Keratinocyte (primary cell): ENCODE results near the gene VMP1. TPM values are rescaled to one million over a fixed set of nuclear protein-coding genes. Genes with fewer than 3 reads are reported as not detected.

ENCODE experiments used
- DNase-seq: peaks from one replicate; pipeline ENCODE4 v3.0.0-alpha.2; 2011; ENCODE audit warnings: low read depth, missing footprints, low spot score
- FAIRE-seq: peaks from 2 replicates; lab custom pipeline; 2011; peaks lifted over from hg19 to GRCh38; lab: Jason Lieb, UNC
- H2AFZ ChIP-seq: 2 replicates; pipeline ENCODE4 v1.6.0; 2012; ENCODE audit warnings: low read length, control low read depth, inconsistent platforms; ENCODE audit not compliant: control insufficient read depth
- H3K27ac ChIP-seq: 2 replicates; pipeline ENCODE4 v1.5.1; 2011; ENCODE audit warnings: low read length; ENCODE audit not compliant: control insufficient read depth, insufficient read depth
- H3K27me3 ChIP-seq: 3 replicates; pipeline ENCODE4 v1.6.0; 2011; ENCODE audit warnings: low read length; ENCODE audit not compliant: control insufficient read depth, insufficient read depth; ENCODE audit errors: extremely low read depth
- H3K36me3 ChIP-seq, 2 experiments: 2 replicates in 1 of 2; 3 replicates in 1 of 2; pipeline ENCODE4 v1.5.1; 2011; ENCODE audit warnings: low read length in 2 of 2, mild to moderate bottlenecking in 1 of 2; ENCODE audit not compliant: control insufficient read depth in 2 of 2, insufficient read depth in 2 of 2; ENCODE audit errors: extremely low read depth in 1 of 2
- H3K4me1 ChIP-seq: 3 replicates; pipeline ENCODE4 v1.5.1; 2011; ENCODE audit warnings: low read length; ENCODE audit not compliant: control insufficient read depth, insufficient read depth; ENCODE audit errors: extremely low read depth
- H3K4me2 ChIP-seq: 3 replicates; pipeline ENCODE4 v1.6.0; 2011; ENCODE audit warnings: low read depth, low read length; ENCODE audit not compliant: control insufficient read depth, insufficient read depth; ENCODE audit errors: extremely low read depth
- H3K4me3 ChIP-seq, 3 experiments: fragments of 200-600 bp in 1 of 3; sonication (generic) in 1 of 3; 2 replicates in 2 of 3; 3 replicates in 1 of 3; pipeline ENCODE4 v1.5.1; 2011 to 2016; ENCODE audit warnings: low read length in 3 of 3, mild to moderate bottlenecking in 3 of 3, control low read depth in 2 of 3, inconsistent platforms in 1 of 3, low read depth in 1 of 3, mixed read lengths in 1 of 3, mixed run types in 1 of 3, moderate library complexity in 1 of 3; ENCODE audit not compliant: control insufficient read depth in 2 of 3, insufficient read depth in 2 of 3; ENCODE audit errors: extremely low read depth in 1 of 3
- H3K79me2 ChIP-seq: 2 replicates; pipeline ENCODE4 v1.6.0; 2012; ENCODE audit warnings: low read length; ENCODE audit not compliant: control insufficient read depth, insufficient read depth
- H3K9ac ChIP-seq: 3 replicates; pipeline ENCODE4 v1.6.0; 2011; ENCODE audit warnings: low read length; ENCODE audit not compliant: control insufficient read depth, insufficient read depth; ENCODE audit errors: extremely low read depth
- H3K9me1 ChIP-seq: 3 replicates; pipeline ENCODE4 v1.6.0; 2011; ENCODE audit warnings: low read length; ENCODE audit not compliant: control insufficient read depth, insufficient read depth; ENCODE audit errors: extremely low read depth
- H3K9me3 ChIP-seq: 2 replicates; pipeline ENCODE4 v1.5.1; 2012; ENCODE audit warnings: low read depth, low read length; ENCODE audit not compliant: control insufficient read depth
- H4K20me1 ChIP-seq: 3 replicates; pipeline ENCODE4 v1.6.0; 2011; ENCODE audit warnings: low read length; ENCODE audit not compliant: control insufficient read depth, insufficient read depth; ENCODE audit errors: extremely low read depth
- CTCF ChIP-seq, 3 experiments: IDR thresholded peaks in 1 of 3; conservative IDR thresholded peaks in 1 of 3; optimal IDR thresholded peaks in 1 of 3; 2 replicates in 2 of 3; 3 replicates in 1 of 3; pipeline versions ENCODE3 to v1.5.1; 2011; ENCODE audit warnings: low read length in 3 of 3, mild to moderate bottlenecking in 3 of 3, moderate library complexity in 2 of 3, control low read depth in 1 of 3, inconsistent platforms in 1 of 3; ENCODE audit not compliant: insufficient read depth in 2 of 3; ENCODE audit errors: extremely low read depth in 1 of 3
- EZH2 ChIP-seq: IDR thresholded peaks from one replicate; pipeline ENCODE4 v1.6.1; 2012; ENCODE audit warnings: inconsistent platforms, mild to moderate bottlenecking, low read length, moderate library complexity
- dilution Hi-C: fragments of 300-500 bp; cut with MboI; formaldehyde crosslinking; loops from one replicate; pipeline ENCODE4 v1.7.0; 2020; ENCODE audit warnings: low sequenced_read_pairs; ENCODE audit not compliant: extremely low pct_ligation_motif_present
- polyA plus RNA-seq, 5 experiments: library from polyadenylated mRNA; depleted of rRNA in 3 of 5; stranded (reverse) in 3 of 5; stranded (forward) in 1 of 5; unstranded in 1 of 5; fragments of >200 nt; gene quantifications; 1 replicate in 1 of 5; 2 replicates in 3 of 5; 3 replicates in 1 of 5; pipeline versions ENCODE4 v1.2.1 to v1.2.3, GENCODE V29; 2011 to 2012; ENCODE audit warnings: missing spikeins in 2 of 5, low read depth in 1 of 5, low replicate concordance in 1 of 5

Gene VMP1
- polyA plus RNA-seq, 1 donor (not counting 4 experiments of a cell fraction or from before 2014, with no cell fraction given) = 303 TPM

- Histone ChIP-seq H3K4me2 (peak overlapping the region; percentile 91), H3K36me3 (no peaks in the 10 kb centered on the region), H3K9me1 (no peaks in the 10 kb centered on the region), H3K4me3 (peak overlapping the region; percentile 4 to 67 (median 51)), H4K20me1 (no peaks in the 10 kb centered on the region), H3K27ac (peak overlapping the region; percentile 95), H3K9ac (peak overlapping the region; percentile 77), H3K79me2 (peaks cover 11% of the 10 kb centered on the region), H3K4me1 (peaks cover 53% of the 10 kb centered on the region), H2AFZ (no peak overlapping the region), H3K9me3 (no peaks in the 10 kb centered on the region), H3K27me3 (no peaks in the 10 kb centered on the region)
- dilution Hi-C loops = no loop called here
- TF ChIP-seq CTCF (optimal IDR thresholded peaks at IDR 0.05 in 1 of 3, IDR thresholded peaks at IDR 0.05 in 1 of 3, conservative IDR thresholded peaks at IDR 0.05 in 1 of 3; ENCODE audit: extremely low read depth in 1 of 3, insufficient read depth in 2 of 3, low read length in 3 of 3) (no peak), EZH2 (no peak)
- peak; percentile 90 for FAIRE-seq
- peak; percentile 84 for DNase-seq
These were observed 122.0 kb downstream of the VMP1 start for GRCh38 chr17:59829217-59830006.

DNA sequence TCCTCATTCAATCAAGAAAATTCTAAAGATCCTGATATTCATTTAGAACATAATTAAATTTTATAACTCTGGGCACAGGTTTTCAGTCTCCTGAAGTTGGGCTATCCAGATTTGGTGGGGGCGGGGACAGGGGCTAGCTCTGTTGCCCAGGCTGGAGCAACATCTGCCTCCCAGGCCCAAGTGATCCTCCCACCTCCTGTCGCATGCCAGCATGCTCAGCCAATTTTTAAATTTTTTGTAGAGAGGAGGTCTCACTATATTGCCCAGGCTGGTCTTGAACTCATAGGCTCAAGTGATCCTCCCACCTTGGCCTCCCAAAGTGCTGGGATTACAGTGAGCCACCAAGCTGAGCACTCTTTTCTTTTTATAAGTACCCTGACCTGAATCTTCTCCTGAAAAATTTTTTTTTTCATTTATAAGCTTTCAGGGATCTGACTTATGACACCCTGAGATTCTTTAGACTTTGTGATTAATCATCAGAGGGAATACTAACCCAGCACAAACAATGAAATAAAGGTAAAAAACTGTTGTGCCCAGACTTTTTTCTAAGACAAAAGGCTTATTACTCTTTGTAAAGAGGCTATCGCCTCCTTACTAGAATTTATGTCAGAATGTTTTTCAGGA, 122.7 kb downstream of the VMP1 start:
- H3K36me3 ChIP-seq = no peaks in the 10 kb centered on the region
- H3K9me3 ChIP-seq = no peaks in the 10 kb centered on the region
- no peaks in the 10 kb centered on the region for H3K9me1 ChIP-seq
- peaks cover 51% of the 10 kb centered on the region for H3K4me1 ChIP-seq
- H2AFZ ChIP-seq = no peak overlapping the region
- no peaks in the 10 kb centered on the region for H3K27me3 ChIP-seq
- peak overlapping the region; percentile 77 for H3K9ac ChIP-seq
- no peak for TF ChIP-seq EZH2
- no peak for TF ChIP-seq CTCF (optimal IDR thresholded peaks at IDR 0.05 in 1 of 3, IDR thresholded peaks at IDR 0.05 in 1 of 3, conservative IDR thresholded peaks at IDR 0.05 in 1 of 3; ENCODE audit: extremely low read depth in 1 of 3, insufficient read depth in 2 of 3, low read length in 3 of 3)
- H3K4me2 ChIP-seq = peak overlapping the region; percentile 91
- dilution Hi-C loops = no loop called here
- no peak for DNase-seq
- no peaks in the 10 kb centered on the region for H4K20me1 ChIP-seq
- peak overlapping the region in 2 of 3 experiments; percentile 51 to 53 for H3K4me3 ChIP-seq
- H3K27ac ChIP-seq = peak overlapping the region; percentile 95
- no peak for FAIRE-seq
- H3K79me2 ChIP-seq = peaks cover 11% of the 10 kb centered on the region
